HL-60 (cell line): ENCODE results near the gene DIAPH2.

Experiments used
- GABPA ChIP-seq: IDR thresholded peaks from 2 replicates; pipeline ENCODE4 v1.6.1; 2012; ENCODE audit warnings: low read depth
- POLR2AphosphoS5 ChIP-seq: IDR thresholded peaks from 2 replicates; pipeline ENCODE4 v1.6.1; 2012; ENCODE audit warnings: low read depth
- SPI1 ChIP-seq: IDR thresholded peaks from 2 replicates; pipeline ENCODE4 v1.6.1; 2012; ENCODE audit warnings: low read depth, mild to moderate bottlenecking, borderline replicate concordance
- TF ChIP-seq, protein P1 (sequence below): IDR thresholded peaks from one replicate; pipeline ENCODE4 v1.5.1; 2011; ENCODE audit warnings: low read length, control low read depth, inconsistent platforms; ENCODE audit not compliant: insufficient read depth
- TF ChIP-seq, protein P2 (sequence below): IDR thresholded peaks from 2 replicates; pipeline ENCODE4 v1.6.1; 2012; ENCODE audit warnings: low read depth; ENCODE audit not compliant: insufficient replicate concordance

- TF ChIP-seq SPI1 (no peak), POLR2AphosphoS5 (no peak), GABPA (no peak)
- TF ChIP-seq, protein P1, sequence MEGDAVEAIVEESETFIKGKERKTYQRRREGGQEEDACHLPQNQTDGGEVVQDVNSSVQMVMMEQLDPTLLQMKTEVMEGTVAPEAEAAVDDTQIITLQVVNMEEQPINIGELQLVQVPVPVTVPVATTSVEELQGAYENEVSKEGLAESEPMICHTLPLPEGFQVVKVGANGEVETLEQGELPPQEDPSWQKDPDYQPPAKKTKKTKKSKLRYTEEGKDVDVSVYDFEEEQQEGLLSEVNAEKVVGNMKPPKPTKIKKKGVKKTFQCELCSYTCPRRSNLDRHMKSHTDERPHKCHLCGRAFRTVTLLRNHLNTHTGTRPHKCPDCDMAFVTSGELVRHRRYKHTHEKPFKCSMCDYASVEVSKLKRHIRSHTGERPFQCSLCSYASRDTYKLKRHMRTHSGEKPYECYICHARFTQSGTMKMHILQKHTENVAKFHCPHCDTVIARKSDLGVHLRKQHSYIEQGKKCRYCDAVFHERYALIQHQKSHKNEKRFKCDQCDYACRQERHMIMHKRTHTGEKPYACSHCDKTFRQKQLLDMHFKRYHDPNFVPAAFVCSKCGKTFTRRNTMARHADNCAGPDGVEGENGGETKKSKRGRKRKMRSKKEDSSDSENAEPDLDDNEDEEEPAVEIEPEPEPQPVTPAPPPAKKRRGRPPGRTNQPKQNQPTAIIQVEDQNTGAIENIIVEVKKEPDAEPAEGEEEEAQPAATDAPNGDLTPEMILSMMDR = no peak
- TF ChIP-seq, protein P2, sequence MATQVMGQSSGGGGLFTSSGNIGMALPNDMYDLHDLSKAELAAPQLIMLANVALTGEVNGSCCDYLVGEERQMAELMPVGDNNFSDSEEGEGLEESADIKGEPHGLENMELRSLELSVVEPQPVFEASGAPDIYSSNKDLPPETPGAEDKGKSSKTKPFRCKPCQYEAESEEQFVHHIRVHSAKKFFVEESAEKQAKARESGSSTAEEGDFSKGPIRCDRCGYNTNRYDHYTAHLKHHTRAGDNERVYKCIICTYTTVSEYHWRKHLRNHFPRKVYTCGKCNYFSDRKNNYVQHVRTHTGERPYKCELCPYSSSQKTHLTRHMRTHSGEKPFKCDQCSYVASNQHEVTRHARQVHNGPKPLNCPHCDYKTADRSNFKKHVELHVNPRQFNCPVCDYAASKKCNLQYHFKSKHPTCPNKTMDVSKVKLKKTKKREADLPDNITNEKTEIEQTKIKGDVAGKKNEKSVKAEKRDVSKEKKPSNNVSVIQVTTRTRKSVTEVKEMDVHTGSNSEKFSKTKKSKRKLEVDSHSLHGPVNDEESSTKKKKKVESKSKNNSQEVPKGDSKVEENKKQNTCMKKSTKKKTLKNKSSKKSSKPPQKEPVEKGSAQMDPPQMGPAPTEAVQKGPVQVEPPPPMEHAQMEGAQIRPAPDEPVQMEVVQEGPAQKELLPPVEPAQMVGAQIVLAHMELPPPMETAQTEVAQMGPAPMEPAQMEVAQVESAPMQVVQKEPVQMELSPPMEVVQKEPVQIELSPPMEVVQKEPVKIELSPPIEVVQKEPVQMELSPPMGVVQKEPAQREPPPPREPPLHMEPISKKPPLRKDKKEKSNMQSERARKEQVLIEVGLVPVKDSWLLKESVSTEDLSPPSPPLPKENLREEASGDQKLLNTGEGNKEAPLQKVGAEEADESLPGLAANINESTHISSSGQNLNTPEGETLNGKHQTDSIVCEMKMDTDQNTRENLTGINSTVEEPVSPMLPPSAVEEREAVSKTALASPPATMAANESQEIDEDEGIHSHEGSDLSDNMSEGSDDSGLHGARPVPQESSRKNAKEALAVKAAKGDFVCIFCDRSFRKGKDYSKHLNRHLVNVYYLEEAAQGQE = no peak
These were observed 11.8 kb downstream of the DIAPH2 start for GRCh38 chrX:96696462-96696861.
